GM21390 (cell line): ENCODE measurements around the gene RFX8.
"Not testable (repeated sequence)": the region's sequence is repeated elsewhere in the genome, so short reads cannot be mapped to it uniquely, and the experiment has no call there.

Experiments used
- ATAC-seq: cut with Tn5 transposase; IDR thresholded peaks from one replicate; pipeline ENCODE4 v1.9.1; 2021; ENCODE audit not compliant: unreplicated experiment

Gene RFX8

DNA sequence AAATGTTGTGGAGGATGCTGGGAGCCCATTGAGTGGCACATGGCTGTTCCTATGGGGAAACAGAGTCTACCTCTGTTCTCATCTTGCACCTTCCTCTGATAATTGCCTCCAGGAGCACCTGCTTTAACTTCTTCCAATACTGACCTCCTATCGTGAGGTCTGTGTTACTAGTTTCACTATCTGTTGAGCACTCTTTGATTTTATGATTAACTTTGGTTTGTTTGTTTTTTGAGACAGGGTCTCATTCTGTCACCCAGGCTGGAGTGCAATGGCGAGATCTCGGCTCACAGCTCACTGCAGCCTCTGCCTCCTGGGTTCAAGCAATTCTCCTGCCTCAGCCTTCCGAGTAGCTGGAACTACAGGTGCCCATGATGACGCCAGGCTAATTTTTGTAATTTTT lies 12.1 kb upstream of the RFX8 start:
- ATAC-seq = no peak

DNA sequence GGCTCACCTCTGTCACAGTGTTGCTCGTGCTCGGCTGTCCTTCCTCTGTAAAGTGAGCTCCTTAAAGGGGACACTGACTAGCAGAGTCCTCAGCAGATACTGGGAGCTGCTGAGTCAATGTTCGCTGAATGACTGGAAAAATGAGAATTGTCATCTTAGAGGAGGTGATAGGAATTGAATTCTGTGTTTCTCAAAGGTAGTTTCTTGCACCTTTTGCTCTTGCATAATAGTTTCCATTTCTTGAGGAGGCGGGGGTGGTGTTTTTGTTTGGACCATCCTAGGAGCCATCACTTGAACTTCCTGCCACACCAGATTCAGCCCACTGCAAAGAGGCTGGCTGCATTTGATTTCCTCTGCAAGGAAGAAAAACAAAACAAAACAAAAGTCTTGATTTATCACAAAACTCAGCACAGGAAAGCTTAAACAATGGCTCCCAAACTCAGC lies 11.4 kb upstream of the RFX8 start:
- no peak for ATAC-seq

DNA sequence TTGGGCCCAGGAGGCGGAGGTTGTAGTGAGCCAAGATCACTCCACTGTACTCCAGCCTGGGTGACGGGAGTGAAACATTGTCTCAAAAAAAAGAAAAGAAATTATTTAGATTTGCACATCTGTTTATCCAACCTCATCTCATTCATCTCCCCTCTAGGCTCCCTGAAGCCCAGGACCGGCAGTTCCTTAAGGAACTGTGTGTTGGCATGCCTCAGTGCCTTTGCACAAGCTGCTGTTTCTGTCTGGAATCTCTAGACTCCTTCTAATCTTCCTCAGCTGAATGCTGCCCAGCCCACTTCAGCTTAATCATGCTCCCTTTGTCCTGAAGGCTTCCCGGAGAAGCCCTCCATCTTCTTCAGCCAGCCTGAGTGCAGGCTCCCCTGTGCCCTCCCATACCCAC lies 10.9 kb upstream of the RFX8 start:
- ATAC-seq = no peak

GRCh38 chr2:101480764-101481163 lies 5.9 kb upstream of the RFX8 start:
- no peak for ATAC-seq

DNA sequence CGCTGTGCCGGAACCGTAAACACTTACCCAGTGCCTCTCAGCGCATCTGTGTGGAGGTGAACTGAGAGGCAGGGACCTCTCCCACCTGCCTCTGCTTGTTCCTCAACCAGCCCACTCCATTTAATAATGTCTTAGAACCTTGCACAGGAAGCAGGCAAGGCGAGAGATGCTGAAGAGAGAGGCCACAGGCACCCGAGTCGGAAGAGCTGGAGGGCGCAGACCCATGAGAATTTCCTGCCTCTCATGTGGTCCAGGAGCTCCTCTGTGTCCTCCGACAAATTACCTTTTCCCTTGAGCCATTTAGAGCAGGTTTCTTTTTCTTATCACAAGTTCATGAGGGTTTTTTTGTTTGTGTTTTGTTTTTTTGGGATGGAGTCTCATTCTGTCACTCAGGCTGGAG lies 4.9 kb upstream of the RFX8 start:
- no peak for ATAC-seq

DNA sequence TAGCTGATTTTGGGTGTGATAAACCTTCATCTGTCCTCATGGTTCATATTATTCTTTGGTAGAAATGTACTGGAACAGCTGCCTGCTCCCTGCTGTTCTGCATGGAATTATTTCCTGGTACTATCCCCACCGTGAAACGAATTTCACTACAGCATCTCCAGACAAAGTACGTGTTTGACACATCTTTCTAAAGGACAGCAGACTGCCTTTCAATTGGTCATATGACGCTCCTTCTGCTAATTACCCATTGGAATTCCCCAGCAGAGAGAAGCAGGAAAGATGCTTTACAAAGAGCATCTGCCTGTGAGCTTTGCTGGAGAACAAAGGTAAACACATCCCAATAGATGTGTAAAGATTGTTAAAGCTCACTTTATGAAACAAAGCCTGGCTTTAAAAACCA lies 4.4 kb upstream of the RFX8 start:
- no peak for ATAC-seq

DNA sequence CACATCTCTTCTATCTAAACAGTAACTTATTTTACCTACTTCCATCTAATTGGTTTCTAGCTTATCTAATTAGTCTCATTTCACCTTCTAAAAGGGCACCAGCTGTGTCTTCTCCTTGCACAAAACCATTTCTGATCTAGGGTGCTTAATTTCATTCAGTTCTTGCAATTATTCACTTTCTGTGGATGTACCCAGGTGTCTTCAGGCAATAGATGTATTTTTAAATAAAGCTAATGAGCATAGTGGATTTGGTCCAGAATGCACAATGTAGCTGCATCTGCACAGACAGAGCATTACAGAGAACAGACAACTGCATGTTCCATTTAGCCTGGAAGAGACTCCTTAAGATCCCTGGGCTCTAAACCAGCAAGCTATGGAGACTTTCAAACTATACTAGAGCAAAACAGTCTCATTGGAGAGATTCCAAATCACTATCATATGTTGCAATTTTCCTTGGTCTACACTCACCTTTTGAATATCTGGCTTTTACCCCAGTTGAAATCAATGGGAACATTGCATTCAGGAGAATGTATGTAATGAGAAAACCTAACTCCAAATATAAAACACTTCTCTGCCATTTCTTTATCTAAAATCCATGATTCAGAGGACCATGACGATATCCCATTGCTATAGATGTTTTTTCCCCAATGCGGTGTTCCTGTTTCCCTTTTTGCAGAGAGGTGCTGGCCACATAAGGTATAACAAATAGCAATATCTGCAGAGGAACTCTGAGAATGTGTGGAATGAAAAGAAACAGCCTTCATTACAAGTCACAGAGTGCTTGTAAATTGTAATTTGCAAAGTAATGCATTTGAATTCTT lies 3.5 kb upstream of the RFX8 start:
- no peak for ATAC-seq

GRCh38 chr2:101477556-101477955 lies 2.6 kb upstream of the RFX8 start:
- no peak for ATAC-seq

- no peak for ATAC-seq
Observed at GRCh38 chr2:101476605-101477208, 1.8 kb upstream of the RFX8 start.

- no peak for ATAC-seq
Observed at GRCh38 chr2:101473911-101474701, 806 bp downstream of the RFX8 start.

DNA sequence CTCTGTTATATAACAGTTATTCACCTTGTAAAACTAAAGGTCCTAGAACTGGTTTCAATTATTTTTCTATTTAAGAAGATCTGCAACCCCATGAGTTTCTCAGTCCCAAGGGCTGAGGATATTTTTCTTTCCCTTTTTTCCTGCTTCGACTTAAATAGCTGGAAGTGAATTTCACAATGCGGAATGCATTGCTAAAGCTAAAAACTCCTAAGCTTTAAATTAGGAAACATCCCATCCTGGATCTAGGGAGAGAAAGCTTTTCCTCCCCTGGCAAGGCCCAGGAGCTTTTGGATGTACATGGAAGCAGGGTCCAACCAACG lies 1.4 kb downstream of the RFX8 start:
- no peak for ATAC-seq

- no peak for ATAC-seq
Observed at GRCh38 chr2:101469863-101470262, 5.0 kb downstream of the RFX8 start.

DNA sequence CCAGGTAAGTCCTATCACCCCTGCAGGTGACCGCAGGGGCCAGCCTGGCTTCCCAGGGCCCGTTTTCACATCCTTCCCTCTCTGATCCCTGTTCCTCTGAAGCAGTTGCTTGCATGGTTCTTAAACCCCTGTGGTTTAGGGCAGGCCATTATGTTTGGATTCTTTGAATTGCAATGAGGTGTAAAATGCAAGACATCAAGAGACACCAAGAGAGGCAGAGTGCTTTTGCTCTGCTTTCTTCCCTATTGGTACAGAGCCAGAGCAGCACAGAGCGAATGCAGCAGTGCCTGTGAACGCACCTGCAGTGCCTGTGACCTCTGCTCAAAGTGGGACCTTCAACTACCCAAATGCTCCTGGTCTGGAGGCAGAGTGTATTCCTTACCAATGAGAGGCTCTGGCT lies 7.6 kb downstream of the RFX8 start:
- no peak for ATAC-seq

GRCh38 chr2:101466426-101466825 lies 8.5 kb downstream of the RFX8 start:
- no peak for ATAC-seq

DNA sequence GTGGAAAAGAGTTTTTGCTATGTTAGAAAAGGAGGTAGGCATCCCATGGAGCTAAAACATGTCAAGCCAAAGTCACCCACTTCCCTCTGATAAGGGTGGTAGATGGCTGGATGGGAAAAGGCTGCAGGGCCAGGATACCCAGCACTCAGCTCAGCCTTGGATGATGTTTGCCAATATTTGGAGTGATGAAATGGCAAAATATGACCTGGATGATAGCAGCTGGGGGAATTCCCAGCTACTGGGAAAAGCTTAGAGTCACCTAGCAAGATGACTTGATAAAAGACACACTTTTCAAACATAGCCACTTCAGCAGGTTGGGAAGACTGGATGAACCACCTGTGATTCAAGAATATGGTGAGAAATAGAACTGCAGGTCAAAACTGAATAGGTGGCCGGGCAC lies 10.1 kb downstream of the RFX8 start:
- ATAC-seq = no peak

- ATAC-seq = no peak
Observed at GRCh38 chr2:101463911-101464641, 10.8 kb downstream of the RFX8 start.

DNA sequence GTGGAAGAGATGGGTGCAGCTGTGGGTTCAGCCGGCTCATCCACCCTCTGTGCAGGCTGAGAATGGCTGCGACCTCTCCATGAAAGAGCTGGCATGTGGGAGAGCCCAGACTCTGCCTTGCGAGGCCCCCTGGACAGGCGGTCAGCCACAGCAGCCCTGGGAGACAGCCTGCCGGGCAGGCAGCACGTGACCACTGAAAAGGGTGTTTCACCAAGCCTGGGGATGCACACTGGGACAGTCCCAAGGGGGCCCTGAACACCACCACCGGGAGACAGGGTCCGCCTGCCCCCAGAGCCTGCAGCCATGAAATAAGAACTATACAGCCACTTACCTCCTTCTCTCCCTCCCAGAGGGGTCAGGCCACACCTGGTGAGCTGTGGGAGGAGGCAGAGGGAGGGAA lies 11.5 kb downstream of the RFX8 start:
- ATAC-seq = no peak

DNA sequence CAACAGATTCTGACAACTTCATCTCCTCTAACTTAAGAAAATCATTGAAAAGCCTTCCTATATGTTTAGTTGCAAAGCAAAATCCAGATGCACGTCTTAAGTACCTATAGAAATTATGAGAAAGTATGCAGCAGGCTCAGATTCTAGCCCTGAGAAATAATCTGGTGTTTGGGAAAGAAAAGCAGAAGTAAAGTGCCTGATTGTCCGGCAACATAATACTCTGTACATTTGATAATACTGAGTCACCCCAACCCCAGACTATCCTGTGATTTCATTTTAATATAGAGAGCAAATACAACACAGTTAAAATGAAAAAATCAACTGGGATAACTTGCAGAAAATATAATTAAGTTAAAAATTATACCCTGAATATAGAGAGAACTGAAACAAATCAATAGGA lies 13.5 kb downstream of the RFX8 start:
- no peak for ATAC-seq

GRCh38 chr2:101454408-101454807 lies 20.5 kb downstream of the RFX8 start:
- ATAC-seq = not testable (repeated sequence)

GRCh38 chr2:101450965-101451364 lies 23.9 kb downstream of the RFX8 start:
- no peak for ATAC-seq

DNA sequence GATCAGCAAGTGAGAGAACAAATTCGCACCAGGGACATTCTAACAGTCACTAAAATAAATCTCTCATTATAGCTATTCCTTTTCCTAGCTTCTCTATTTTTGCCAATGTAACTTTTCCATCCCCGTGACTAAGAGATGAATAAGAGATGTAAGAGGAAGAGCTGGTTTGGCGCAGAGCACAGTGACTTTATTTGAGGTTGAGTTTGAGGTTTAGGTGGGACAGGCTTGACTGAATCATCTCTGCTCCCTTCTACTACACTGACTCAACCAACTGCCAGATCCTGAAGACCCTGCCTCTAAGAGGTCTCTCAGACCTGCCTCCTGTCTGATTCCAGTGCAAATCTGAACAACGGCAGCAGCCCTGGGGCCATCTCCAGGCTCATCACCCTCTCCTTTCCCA lies 28.0 kb downstream of the RFX8 start:
- ATAC-seq = no peak
